Liver (tissue), 3 donors: Measurements from ENCODE around the gene PGBD4.

Experiments used
- ATF3 ChIP-seq: IDR thresholded peaks from 2 replicates; pipeline ENCODE4 v1.6.1; 2016; ENCODE audit warnings: antibody characterized with exemption
- EGR1 ChIP-seq, 2 donors: IDR thresholded peaks; 2 replicates each; pipeline ENCODE4 v1.6.1; 2016 to 2018; ENCODE audit warnings: antibody characterized with exemption in 2 of 2, low read depth in 2 of 2
- FOXA2 ChIP-seq: IDR thresholded peaks from 2 replicates; pipeline ENCODE4 v1.6.1; 2016; ENCODE audit warnings: antibody characterized with exemption
- GABPA ChIP-seq, 2 donors: IDR thresholded peaks in 1 of 2; conservative IDR thresholded peaks in 1 of 2; 2 replicates each; pipeline ENCODE4 v1.6.1; 2016; ENCODE audit warnings: antibody characterized with exemption in 2 of 2, mild to moderate bottlenecking in 1 of 2, moderate library complexity in 1 of 2
- JUND ChIP-seq, 2 donors: IDR thresholded peaks; 2 replicates each; pipeline ENCODE4 v1.6.1; 2016; ENCODE audit warnings: antibody characterized with exemption in 2 of 2
- MAX ChIP-seq: IDR thresholded peaks from 2 replicates; pipeline ENCODE4 v1.6.1; 2016; ENCODE audit warnings: antibody characterized with exemption
- RAD21 ChIP-seq, 2 donors: IDR thresholded peaks; 2 replicates each; pipeline ENCODE4 v1.6.1; 2016; ENCODE audit warnings: antibody characterized with exemption in 2 of 2, mild to moderate bottlenecking in 2 of 2
- RXRA ChIP-seq, 2 donors: IDR thresholded peaks; 2 replicates each; pipeline ENCODE4 v1.6.1; 2017 to 2018; ENCODE audit warnings: antibody characterized with exemption in 2 of 2, mild to moderate bottlenecking in 1 of 2
- SP1 ChIP-seq: IDR thresholded peaks from 2 replicates; pipeline ENCODE4 v1.6.1; 2018; ENCODE audit warnings: antibody characterized with exemption, mild to moderate bottlenecking
- TAF1 ChIP-seq: conservative IDR thresholded peaks from 2 replicates; pipeline ENCODE4 v1.6.1; 2016; ENCODE audit warnings: antibody characterized with exemption, mild to moderate bottlenecking
- YY1 ChIP-seq: IDR thresholded peaks from 2 replicates; pipeline ENCODE4 v1.6.1; 2016; ENCODE audit warnings: antibody characterized with exemption, mild to moderate bottlenecking
- TF ChIP-seq, protein P1 (sequence below): fragments of 150-350 bp; IDR thresholded peaks from 2 replicates; pipeline ENCODE4 v1.5.1; 2017; ENCODE audit warnings: improper control_type of control experiment, low read depth, low read length; ENCODE audit not compliant: missing input control
- TF ChIP-seq, protein P2 (sequence below): IDR thresholded peaks from 2 replicates; pipeline ENCODE4 v1.6.1; 2016; ENCODE audit warnings: antibody characterized with exemption, mild to moderate bottlenecking
- donor health status: healthy.
- donor health status: healthy.

GRCh38 chr15:34055868-34056595 is 45.9 kb upstream of the PGBD4 start:
- TF ChIP-seq RAD21 (IDR thresholded peaks at IDR 0.05) (no peak), RXRA (IDR thresholded peaks at IDR 0.05) (no peak), TAF1 (no peak), EGR1 (IDR thresholded peaks at IDR 0.05; ENCODE audit: low read depth in 2 of 2) (no peak), JUND (IDR thresholded peaks at IDR 0.05) (no peak), ATF3 (no peak), SP1 (no peak), GABPA (IDR thresholded peaks at IDR 0.05 in 1 of 2, conservative IDR thresholded peaks at IDR 0.05 in 1 of 2) (no peak), YY1 (no peak), MAX (no peak), FOXA2 (no peak)
- TF ChIP-seq, protein P1, sequence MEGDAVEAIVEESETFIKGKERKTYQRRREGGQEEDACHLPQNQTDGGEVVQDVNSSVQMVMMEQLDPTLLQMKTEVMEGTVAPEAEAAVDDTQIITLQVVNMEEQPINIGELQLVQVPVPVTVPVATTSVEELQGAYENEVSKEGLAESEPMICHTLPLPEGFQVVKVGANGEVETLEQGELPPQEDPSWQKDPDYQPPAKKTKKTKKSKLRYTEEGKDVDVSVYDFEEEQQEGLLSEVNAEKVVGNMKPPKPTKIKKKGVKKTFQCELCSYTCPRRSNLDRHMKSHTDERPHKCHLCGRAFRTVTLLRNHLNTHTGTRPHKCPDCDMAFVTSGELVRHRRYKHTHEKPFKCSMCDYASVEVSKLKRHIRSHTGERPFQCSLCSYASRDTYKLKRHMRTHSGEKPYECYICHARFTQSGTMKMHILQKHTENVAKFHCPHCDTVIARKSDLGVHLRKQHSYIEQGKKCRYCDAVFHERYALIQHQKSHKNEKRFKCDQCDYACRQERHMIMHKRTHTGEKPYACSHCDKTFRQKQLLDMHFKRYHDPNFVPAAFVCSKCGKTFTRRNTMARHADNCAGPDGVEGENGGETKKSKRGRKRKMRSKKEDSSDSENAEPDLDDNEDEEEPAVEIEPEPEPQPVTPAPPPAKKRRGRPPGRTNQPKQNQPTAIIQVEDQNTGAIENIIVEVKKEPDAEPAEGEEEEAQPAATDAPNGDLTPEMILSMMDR, result no peak
- TF ChIP-seq, protein P2, sequence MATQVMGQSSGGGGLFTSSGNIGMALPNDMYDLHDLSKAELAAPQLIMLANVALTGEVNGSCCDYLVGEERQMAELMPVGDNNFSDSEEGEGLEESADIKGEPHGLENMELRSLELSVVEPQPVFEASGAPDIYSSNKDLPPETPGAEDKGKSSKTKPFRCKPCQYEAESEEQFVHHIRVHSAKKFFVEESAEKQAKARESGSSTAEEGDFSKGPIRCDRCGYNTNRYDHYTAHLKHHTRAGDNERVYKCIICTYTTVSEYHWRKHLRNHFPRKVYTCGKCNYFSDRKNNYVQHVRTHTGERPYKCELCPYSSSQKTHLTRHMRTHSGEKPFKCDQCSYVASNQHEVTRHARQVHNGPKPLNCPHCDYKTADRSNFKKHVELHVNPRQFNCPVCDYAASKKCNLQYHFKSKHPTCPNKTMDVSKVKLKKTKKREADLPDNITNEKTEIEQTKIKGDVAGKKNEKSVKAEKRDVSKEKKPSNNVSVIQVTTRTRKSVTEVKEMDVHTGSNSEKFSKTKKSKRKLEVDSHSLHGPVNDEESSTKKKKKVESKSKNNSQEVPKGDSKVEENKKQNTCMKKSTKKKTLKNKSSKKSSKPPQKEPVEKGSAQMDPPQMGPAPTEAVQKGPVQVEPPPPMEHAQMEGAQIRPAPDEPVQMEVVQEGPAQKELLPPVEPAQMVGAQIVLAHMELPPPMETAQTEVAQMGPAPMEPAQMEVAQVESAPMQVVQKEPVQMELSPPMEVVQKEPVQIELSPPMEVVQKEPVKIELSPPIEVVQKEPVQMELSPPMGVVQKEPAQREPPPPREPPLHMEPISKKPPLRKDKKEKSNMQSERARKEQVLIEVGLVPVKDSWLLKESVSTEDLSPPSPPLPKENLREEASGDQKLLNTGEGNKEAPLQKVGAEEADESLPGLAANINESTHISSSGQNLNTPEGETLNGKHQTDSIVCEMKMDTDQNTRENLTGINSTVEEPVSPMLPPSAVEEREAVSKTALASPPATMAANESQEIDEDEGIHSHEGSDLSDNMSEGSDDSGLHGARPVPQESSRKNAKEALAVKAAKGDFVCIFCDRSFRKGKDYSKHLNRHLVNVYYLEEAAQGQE, result no peak
